ENCODE results near the gene GIGYF2.

The GIGYF2 gene

DNA sequence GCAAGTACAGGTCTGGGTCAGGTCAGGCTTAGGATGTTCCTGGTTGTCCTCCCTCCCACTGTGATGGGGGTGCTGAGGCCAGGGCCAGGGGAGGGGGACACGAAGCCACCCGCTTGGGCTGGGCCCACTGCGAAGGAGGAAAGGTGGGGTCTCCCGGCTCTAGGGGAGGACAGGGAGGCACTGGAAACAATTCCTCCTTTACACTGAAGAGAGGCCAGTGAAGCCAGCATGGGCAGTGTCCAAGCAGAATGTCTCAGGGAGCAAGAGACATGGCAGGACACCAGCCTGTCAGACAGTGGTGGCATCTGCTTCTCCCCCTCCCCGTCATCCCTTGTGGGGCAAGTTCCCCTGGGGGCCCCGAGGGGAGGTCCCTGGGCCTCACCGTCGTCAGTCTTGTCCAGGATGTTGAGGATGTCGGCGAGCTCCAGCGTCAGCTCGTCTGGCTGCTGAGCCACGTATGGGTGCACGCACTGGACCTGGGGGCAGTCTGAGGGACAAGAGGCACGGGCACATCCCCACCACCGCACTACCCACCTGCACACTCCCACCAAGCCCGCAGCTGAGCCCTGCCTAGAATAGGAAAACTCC is 183.7 kb downstream of the GIGYF2 start:
- DNase-seq (ENCODE audit: low read depth), result no peak

DNA sequence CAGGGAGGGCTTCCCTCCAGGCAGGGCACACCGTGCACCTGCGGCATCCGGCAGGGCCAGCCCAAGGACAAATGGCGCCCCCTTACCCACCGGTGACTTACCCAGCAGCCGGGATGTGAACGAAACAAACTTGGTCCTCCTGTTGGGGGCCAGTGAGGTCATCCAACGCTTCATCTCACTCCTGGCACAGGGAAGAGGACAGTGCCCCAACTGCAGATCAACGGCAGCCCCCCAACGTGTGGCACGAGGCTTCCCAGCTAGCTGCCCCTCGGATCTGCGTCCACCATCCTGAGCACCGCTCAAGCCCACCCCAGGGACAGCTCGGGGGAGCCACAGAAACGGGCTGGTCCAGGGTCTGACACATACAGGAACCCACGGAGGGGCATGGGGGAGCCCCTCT is 185.0 kb downstream of the GIGYF2 start:
- DNase-seq (ENCODE audit: low read depth), result no peak

DNA sequence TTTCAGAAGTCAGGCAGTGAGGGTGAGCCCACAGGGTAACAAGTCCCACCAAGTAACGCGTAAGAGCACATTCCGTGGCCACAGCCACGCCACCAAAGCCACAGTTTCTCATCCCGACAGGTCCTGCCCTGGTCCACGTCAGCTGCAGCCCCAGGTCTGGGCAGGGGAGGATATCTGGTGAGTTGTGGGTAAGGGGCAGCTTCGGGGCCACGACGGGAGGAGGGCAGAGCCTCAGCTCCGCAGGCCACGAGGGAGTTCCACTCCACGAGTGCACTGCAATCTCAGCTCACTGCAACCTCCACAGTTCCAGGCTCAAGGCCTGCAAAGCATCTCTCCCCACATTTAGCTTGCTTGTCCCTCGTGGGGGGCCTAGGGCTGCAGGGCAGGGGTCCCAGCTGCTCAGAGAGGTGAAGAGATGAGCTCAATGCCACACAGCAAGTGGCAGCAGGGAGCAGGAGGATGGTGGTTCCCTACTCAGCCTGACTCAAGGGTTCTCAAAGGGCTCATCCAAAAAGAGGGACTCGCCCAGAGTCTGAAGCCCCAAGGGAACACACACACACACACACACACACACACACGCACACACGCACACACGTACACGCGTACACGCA is 185.5 kb downstream of the GIGYF2 start:
- DNase-seq (ENCODE audit: low read depth), result no peak

DNA sequence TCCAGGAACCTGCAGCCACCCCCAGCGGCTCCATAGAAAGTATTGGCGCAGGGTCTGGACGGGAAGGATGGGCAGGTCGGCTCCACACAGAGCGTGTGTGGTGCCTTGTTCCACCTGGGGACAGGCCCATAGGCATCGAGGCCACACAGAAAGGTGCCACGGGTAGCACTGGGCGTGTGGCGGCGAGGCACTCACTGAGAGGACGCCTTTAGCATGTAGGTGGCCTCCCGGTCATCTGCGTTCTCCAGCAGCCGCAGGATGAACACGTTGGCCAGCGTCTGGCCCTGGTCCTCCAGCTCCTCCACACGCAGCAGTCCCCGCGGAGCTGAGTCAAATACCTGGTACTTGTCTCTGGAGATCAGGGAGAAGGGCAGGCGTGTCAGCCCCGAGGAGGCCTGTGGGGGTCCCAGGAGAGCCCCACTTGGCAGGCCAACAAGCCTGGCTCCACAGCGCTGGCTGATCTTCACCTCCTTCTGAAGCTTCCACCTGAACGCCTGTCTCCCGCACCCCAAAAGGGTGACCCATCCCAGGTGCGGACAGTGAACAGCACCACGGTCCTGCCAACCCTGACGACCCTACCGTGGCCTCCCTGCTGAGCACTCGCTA is 186.1 kb downstream of the GIGYF2 start:
- DNase-seq (ENCODE audit: low read depth), result no peak

DNA sequence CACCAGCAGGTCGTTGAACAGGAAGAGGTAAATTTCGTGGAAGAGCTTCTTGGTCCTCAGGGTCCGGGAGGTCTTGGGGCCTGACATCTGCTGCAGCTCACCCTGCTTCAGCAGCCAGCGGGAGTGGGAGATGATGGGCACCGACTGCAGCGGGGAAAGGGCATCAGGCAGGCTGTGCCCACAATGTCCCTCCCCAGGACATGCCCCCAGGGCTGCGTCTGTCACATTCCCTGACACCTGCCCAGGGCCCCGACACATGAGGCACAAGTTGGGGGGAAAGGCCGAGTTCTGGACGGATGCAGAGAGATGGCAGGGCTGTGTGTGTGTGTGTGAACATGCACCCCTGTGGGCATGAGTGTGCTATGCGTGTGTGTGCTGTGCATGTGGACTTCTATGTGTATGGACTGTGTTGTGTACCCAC is 186.9 kb downstream of the GIGYF2 start:
- no peak for DNase-seq (ENCODE audit: low read depth)

DNA sequence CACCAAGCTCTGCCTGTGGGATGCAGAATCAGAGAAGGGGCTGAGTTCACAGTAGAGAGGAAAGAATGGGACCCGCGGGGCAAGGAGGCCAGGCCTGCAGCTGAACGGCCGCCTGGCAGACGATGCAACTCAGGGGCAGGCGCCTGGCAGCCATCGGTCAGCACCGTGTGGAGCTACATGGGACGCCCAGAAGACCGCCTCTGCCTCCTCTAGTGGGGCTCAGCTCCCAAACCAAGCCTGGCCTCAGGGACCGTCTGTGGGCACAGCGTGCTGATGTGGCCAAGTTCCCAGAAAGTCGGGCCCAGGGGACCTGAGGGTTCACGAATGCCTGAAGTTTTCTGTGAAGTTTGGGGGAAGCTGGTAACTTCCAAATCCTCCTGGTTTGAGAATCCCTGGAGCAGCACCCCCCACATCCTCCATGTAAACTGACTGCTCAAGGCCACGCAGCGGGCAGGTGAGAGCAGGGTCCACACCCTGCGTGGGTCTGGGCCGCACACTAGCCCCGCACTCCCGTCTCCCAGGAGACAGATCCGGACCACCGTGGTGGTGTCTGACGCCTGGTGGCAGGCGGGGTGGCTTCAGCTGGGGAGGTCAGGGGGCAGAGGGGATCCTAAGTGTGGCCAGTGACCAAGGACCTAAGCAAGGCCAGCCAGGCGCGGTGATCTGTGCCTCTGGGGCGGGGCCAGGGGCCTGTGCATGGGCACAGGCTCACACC is 187.6 kb downstream of the GIGYF2 start:
- no peak for DNase-seq (ENCODE audit: low read depth)

DNA sequence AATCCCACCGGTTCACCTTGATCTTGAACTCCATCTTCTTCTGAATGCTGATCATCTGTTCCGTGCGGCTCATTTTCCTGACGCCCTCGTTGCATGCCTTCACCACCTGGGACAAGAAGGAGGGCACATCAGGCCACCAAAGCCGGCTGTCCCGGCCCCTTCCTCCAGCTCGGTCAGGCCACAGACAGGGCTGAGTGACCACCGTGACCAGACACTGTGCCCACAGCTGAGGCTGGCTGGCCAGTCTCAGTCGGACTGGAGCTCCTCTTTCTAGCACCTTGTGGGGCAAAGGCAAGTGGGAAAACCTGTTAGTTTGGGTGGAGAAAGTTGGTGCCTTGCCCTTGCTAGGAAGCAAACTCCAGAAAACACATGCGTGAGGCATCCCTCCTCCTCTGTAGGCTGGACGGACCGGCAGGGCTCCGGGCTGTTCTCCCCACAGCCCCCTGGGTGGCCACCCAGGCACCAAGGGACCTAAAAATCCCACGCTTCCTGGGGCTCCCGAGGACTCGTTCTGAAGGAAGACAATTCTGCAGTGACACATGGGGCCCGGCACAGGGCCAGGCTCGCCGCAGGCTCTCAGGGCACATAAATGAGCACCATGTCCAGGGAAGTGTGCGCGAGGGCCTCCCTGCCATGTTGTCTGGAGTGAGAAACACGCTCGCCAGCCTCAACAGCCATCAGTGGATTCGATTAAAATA is 188.3 kb downstream of the GIGYF2 start:
- no peak for DNase-seq (ENCODE audit: low read depth)

DNA sequence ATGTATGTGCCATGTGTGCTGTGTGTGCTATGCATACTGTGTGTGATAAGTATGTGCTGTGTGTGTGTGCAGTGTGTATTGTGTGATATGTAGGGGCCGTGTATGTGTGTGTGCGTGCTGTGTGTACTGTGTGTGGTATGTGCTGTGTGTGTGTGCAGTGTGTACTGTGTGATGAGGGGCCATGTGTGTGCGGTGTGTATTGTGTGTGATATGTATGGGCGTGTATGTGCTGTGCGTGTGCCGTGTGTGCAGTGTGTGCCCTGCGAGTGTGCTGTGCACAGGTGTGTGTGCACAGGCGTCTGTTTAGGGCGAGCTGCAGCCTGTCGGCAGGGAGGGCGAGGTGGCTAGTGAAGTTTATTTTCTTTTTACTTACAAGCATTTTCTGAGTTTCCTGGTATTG is 189.0 kb downstream of the GIGYF2 start:
- no peak for DNase-seq (ENCODE audit: low read depth)

DNA sequence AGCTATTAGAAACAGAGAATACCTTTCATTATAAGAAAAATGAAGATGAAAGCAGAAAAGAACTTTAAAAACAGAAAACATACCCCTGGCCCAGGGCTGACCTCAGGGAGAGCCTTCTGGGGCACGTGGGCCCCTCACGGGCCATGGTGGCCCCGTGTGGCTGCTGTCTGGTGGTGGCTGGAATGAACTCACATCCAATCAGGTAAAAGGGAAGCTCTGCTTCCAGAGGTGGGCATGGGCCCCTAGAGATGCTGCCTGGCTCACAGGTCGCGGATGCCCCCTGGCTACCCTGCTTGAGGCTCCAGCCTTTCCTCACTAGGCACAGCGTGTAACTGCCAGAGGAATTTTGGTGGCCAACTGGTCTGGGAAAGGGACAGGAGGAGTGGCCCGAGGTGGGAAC is 189.5 kb downstream of the GIGYF2 start:
- DNase-seq (ENCODE audit: low read depth), result no peak

DNA sequence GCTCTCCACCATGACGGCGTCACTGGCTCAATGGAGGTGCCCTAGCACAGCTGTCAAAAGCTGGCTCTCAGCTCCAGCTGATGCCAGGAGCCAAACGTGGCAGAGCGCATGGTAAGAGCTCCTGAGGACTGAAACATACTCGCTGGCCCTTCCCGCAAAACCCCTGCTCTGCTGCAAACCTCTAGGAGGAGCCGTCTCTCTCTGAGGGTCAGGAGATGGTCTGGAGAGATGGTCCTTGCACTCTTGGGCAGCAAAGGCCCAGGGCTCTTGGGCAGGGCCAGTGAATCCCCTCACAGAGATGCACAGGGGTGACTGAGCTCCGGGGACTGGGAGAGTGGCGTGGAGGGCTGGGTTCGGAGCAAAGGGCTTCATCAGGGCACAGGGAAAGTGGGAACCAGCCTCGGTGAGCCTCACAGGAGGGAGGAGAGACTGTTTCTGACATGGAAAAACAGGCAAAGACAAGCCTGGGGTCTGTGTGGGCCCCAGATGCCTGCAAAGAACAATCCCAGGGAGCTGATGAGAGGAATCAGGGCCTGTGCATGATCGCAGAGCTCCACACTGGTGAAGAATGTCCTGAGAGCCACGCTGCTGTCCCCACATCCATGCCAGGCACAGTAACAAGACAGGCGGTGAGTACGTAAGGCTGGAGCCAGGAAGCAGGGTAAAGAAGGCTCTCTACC is 190.2 kb downstream of the GIGYF2 start:
- no peak for DNase-seq (ENCODE audit: low read depth)

DNA sequence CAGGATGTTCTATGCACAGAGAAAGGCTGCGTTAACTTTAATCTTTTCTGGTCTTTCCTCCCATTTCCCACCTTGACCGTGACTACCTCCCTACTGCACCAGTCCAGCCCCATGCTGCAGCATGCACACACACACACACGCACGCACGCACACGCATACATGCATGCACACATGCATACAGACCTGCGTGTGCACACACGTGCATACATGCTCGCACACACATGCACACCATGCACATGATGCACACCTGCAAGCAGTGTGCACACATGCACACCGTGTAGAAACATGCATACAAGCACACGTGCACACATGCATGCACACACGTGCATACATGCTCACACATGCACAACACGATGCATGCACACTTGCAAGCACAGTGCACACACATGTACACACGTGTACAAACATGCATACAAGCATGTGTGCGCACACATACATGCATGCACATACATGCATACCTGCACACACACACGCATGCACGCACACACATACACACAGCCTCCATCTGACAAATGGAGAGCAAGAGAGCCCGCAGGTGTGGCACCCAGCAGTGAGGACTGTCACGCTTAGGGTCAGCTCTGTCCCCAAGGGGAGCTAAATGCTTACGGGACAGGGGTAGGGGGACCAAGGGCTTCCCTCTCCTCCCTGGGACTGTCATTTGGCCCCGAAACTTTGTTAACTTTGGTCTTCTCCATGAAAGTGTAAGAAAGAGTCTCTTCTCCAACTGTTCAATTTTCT is 191.1 kb downstream of the GIGYF2 start:
- no peak for DNase-seq (ENCODE audit: low read depth)

DNA sequence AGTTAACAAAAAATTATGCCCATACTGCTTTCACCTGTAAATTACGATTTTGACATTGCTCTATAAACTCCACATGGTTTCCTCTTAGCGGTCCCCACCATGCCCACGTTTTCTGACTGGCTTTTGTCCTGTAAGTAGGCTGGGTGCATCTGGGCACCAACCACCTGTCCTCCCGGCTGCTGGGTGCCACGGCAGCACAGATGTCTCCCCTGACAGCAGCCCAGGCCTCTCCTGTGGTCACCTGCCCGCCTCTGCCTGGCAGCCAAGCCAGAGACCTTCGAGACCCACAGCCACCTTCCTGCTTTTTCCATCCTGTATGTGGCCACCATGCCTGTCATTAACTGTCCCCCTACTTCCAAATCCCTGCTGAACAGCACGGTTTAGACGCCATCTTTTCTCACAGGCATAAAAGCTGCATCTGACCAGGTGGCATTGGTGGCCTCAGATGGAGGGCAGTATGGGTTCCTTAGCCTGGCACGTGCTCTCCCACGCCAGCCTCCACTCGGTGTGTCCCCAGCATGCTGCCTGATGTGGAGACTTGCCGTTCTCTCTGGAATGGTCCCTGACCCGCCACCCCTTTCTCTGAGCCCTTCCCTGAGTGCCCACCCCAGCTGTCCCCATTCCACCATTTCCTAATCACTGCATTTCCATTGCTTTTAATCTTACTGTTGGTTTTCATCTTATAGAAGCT is 191.9 kb downstream of the GIGYF2 start:
- DNase-seq (ENCODE audit: low read depth), result no peak

DNA sequence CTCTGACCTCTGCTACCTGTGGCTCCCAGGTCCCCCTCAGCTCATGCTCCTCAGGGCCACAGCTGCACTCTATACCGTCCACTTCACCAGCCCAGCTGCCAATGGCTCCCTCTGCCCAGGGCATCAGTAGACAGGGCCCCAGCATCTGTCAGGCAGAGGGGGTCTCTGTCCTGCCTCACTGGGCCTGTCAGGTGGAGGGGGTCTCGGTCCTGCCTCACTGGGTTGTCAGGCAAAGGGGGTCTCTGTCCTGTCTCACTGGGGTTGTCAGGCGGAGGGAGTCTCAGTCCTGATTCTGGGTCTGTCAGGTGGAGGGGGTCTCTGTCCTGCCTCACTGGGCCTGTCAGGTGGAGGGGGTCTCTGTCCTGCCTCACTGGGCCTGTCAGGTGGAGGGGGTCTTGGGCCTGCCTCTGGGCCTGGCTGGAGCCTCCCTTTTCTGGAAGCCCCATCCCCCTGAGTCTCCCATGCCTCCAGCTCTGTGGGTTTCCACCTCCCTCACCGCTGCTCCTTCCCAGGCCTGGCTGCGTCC is 192.8 kb downstream of the GIGYF2 start:
- DNase-seq (ENCODE audit: low read depth), result no peak

DNA sequence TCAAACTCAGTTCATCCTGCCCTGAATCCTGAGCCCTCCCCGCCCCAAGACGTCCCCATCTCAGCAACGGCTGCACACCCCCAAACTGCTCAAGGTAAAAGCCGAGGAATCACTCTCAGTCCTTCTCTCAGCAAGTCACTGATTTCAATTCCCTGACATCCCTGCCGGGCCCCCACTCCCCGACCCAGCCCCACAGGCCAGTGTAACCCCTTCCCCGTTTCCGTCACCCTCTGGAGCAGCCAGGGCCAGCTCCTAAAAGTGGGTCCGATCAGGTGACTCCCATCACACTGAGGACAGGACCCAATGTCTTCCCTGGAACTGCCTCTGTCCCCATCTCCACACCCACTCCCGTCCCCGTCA is 193.4 kb downstream of the GIGYF2 start:
- DNase-seq (ENCODE audit: low read depth), result no peak

DNA sequence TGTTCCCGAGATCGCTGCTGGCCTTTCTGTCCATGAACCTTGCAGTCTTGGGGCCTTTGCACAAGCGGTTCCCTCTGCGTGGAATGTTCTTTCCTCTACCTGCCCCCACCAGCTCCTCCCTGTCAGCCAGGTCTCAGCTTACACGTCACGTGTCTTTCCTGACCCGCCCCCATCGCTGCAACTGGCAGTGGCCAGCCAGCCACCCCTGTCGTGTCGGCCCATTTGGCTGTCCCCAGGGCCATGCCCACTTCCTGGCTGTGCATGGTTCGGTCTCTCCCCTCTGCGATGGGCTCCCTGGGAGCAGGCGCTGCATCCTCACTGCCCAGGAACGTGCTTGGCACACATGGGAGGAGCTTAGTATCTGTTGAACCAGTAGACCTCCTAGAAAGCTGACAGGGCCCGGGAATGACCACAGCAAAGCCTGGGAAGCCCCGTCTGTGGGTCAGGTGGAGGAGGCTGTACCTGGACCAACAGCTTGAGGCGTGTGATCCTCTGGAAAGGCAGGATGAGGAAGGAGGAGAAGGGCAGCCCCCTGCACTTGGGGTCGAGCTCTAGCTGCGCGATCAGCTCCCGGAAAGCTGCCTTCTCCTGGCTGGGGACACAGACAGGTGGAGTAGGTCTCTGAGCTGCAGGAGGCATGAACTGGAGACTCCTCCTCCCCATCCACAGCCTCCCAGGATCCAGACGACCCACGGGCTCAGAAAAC is 193.9 kb downstream of the GIGYF2 start:
- DNase-seq (ENCODE audit: low read depth), result no peak

DNA sequence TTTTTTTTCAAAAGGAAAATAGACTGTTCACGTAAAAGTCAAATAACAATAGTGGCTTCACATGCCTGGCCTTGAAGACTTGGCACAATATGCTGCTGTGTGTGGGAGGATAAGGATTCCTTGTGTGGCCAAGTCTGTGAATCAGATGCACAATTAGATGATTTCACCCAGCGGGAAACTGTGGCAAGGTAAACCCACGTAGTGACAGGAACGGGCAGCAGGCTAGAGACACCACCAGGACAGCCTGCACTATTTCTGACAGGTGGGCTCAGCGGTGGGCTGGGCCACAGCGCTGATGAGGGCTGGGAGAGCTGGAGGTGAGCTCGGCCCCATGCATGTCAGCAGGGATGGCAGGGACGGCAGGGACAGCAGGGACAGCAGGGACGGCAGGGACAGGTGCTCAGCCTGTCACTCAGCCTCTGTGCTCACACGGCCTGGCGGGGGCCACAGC is 194.5 kb downstream of the GIGYF2 start:
- DNase-seq (ENCODE audit: low read depth), result no peak

DNA sequence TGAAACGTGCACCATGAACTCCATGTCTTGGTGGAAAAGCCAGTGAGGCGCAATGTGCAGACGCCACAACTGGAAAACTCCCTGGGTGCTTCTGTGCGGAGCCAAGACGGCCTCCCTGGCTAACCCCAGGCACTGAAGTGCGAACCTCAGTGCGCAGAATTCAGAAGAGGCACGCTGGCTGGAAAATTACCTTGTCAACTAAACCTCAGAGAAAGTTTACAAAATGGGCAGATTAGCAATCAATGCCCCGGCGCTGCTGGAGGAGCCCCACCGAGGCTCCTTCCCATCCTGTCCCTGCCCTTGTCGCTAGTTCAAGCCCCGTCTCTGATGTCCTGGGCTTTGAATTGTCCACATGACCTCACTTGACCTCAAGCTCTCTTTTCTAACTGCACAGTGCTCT is 195.1 kb downstream of the GIGYF2 start:
- no peak for DNase-seq (ENCODE audit: low read depth)

DNA sequence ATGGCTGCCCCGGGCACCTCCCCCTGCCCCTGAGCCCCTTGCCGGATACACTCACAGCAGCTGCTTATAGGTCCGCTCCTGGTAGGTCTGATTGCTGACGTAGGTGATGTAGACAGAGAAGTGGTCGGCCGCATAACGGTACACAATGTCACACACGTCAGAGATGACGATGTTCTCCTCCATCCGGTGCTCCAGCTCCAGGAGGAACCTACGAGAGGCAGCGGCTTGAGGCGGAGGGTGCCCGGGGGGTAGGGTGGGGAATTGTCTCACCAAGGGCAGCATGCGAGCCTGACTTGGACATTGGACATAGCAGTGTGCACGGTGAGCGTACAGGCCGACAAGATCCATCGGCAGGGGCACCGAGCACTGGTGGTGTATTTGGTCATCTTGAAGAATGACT is 195.7 kb downstream of the GIGYF2 start:
- no peak for DNase-seq (ENCODE audit: low read depth)

DNA sequence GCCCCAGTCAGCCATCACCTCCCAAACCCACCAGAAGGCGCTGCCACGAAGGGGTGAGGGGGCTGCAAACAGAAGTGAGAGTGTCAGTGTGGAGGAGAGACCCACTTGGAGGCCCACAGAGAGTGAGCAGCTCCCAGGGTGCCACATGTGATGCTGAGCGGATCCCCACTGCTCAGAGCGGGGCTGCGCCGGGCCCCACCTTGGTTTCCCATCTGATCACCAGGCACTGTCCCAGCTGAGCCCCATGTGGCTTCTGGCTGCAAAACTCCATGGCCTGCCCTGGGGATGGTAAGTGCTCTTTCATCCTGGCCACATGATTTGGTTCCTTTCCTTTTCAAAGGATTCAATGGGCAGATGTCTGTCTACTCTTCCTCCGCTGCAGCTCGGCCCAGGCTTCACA is 196.7 kb downstream of the GIGYF2 start:
- DNase-seq (ENCODE audit: low read depth), result no peak

DNA sequence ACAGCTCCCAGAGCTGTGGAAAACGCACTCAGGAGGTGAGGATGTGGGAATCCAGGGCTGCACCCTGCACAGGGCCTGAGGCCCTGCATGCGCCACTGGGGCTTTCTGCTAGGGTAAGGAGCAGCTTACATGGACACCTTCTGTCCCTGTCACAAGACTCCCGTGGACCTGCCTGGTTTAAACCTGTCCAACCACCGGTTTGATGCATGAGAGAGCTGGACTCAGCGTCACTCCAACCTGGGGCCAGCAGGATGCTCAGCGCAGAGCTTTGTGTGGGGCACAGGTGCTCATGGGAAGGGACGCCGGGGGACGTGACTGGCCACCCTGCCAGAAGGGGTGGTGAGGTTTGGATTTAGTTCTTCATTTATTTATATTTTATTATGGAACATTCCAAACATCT is 197.1 kb downstream of the GIGYF2 start:
- DNase-seq (ENCODE audit: low read depth), result no peak

All from stimulated activated CD8-positive, alpha-beta memory T cell treated with anti-CD3 and anti-CD28 coated beads, Interleukin-15, amount 100 ng/mL, for 1 hour (primary cell).